Stimulated activated naive CD8-positive, alpha-beta T cell treated with anti-CD3 and anti-CD28 coated beads, Interleukin-15, Interleukin-2, amounts not matched to agents 100 ng/mL and 50 ng/mL, for 24 hours (primary cell): ENCODE data around the gene GDF2.

Experiments used
- H3K27ac Mint-ChIP-seq: one replicate; pipeline ENCODE4 v1.8.0; 2021; ENCODE audit warnings: mild to moderate bottlenecking, mixed read lengths
- H3K27me3 Mint-ChIP-seq: one replicate; pipeline ENCODE4 v1.8.0; 2021; ENCODE audit warnings: mixed read lengths
- H3K36me3 Mint-ChIP-seq: one replicate; pipeline ENCODE4 v1.8.0; 2021; ENCODE audit warnings: low read depth, mixed read lengths
- H3K4me1 Mint-ChIP-seq: one replicate; pipeline ENCODE4 v1.8.0; 2021; ENCODE audit warnings: low read depth, mixed read lengths
- H3K4me3 Mint-ChIP-seq: one replicate; pipeline ENCODE4 v1.8.0; 2021; ENCODE audit warnings: mild to moderate bottlenecking, mixed read lengths
- H3K9me3 Mint-ChIP-seq: one replicate; pipeline ENCODE4 v1.8.0; 2021; ENCODE audit warnings: mixed read lengths

Gene GDF2

DNA sequence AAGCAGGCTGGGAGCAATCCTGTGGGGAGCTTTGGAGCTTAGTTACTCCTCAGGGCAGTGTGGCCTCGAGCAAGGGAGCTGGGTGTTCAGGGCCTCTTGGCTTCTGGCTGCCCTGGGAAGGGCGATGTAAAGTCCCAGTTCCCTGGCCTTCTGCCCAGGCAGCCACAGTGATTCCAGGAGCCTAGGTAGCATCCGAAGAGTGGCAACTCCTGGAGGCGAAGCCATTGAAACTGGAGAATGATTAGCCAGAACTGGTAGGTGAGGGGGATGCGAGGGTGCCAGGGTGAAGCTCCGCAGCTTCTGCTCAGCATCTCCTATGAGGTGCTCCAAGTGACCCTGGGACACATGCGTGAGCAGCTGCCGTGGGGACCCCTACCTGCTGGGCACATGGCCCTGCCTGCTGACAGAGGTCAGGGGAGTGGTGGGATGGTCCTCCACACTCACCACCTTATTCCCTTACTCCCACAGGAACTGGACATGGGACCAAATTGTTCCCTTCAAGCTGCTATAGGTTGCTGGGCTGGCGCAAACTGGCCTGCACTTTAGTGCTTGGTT, 7.8 kb upstream of the GDF2 start:
- Mint-ChIP-seq H3K9me3 (no peaks in the 10 kb centered on the region), H3K27ac (no peak overlapping the region), H3K27me3 (no peaks in the 10 kb centered on the region), H3K4me3 (no peak overlapping the region), H3K4me1 (peaks cover 17% of the 10 kb centered on the region), H3K36me3 (no peaks in the 10 kb centered on the region)

DNA sequence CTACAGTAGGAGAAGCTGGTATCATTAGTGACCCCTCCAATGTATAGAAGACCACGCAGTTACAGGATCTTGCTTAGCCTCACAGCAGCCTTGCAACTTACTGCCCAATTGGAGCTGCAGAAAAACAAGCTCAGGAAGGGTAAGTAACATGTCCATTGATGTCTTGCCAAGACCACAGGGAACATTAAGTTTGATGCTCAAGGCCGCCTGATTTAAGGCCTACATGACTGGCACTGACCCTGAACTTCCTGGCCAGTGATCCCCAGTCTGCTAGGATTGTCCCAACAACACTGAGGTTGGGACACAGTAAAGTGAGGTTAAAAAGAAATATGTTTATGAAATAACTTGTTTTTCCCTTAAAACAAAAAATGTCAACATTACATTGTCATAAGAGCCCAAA, 6.8 kb upstream of the GDF2 start:
- no peaks in the 10 kb centered on the region for H3K36me3 Mint-ChIP-seq
- H3K27me3 Mint-ChIP-seq = no peaks in the 10 kb centered on the region
- H3K9me3 Mint-ChIP-seq = no peaks in the 10 kb centered on the region

GRCh38 chr10:47316131-47316530, 6.1 kb upstream of the GDF2 start:
- Mint-ChIP-seq H3K4me3 (no peak overlapping the region), H3K27ac (no peak overlapping the region), H3K36me3 (no peaks in the 10 kb centered on the region), H3K27me3 (no peaks in the 10 kb centered on the region), H3K4me1 (peaks cover 12% of the 10 kb centered on the region), H3K9me3 (no peaks in the 10 kb centered on the region)

More for the DNA sequence above, 6.8 kb upstream of the GDF2 start:
- Mint-ChIP-seq H3K27ac (no peak overlapping the region), H3K4me1 (peaks cover 17% of the 10 kb centered on the region), H3K4me3 (no peak overlapping the region)

DNA sequence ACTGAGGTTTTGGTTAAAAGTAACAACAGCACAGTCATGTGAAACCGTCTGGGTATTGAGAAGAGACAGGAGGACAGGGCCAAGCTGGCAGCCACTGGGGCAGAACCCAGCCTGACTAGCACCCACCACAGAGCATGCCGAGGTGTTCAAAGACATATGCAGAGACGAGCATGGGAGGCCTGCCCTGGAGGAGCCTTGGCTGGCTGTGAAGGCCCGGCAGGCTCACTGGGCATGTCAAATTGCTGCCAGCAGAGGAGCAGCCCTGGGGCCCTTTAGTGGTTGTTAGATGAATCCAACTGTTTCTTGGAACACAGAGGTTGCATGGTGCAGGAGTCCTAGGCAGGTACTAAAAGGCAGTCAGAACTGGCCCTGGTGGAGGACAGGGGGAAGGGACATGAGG, 5.0 kb upstream of the GDF2 start:
- no peaks in the 10 kb centered on the region for H3K36me3 Mint-ChIP-seq
- H3K9me3 Mint-ChIP-seq = no peaks in the 10 kb centered on the region
- no peak overlapping the region for H3K4me3 Mint-ChIP-seq
- peaks cover under 1% of the 10 kb centered on the region for H3K4me1 Mint-ChIP-seq
- no peak overlapping the region for H3K27ac Mint-ChIP-seq
- H3K27me3 Mint-ChIP-seq = no peaks in the 10 kb centered on the region

DNA sequence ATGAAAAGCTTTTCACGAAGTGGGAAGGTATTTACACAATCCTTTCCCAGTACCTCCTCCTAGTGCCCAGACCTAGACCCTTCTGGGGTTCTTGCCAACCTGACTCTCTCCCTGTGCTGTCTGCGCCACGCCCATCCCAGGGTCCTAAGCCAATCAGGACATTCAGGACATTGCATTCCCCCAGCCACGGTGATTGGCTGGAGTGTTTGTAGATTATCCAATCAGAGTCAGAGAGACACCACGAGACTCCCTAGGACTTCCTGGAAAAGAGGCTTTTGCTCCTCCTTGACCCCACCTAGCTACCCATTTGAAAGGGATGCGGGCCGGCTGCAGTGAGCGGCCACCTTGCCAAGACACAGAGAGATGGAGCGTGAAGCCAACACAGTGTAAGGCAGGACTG, 3.5 kb upstream of the GDF2 start:
- Mint-ChIP-seq H3K4me1 (no peaks in the 10 kb centered on the region), H3K27ac (no peak overlapping the region), H3K4me3 (no peak overlapping the region), H3K27me3 (no peaks in the 10 kb centered on the region), H3K36me3 (no peaks in the 10 kb centered on the region), H3K9me3 (no peaks in the 10 kb centered on the region)

DNA sequence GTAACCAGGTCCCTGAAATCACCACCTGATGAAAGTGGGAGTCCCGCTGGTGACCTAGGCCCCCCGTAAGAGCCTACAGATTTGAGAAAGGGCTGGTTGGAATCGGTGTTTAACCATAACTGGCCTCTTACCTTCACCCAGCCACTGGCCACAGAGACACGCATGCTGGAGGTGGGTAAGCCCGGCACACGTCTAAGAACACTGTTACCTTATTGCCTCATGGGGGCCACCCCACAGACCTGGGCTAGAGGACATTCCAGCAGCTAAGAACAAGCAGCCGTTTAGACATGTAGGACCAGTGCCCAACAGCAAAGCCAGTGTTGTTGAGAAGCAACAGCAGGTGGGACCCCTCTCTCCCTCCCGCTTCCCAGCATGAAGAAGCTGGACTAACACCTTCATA, 2.5 kb upstream of the GDF2 start:
- Mint-ChIP-seq H3K27ac (no peak overlapping the region), H3K36me3 (no peaks in the 10 kb centered on the region), H3K27me3 (peaks cover 2% of the 10 kb centered on the region), H3K9me3 (no peaks in the 10 kb centered on the region), H3K4me1 (no peaks in the 10 kb centered on the region), H3K4me3 (no peak overlapping the region)

DNA sequence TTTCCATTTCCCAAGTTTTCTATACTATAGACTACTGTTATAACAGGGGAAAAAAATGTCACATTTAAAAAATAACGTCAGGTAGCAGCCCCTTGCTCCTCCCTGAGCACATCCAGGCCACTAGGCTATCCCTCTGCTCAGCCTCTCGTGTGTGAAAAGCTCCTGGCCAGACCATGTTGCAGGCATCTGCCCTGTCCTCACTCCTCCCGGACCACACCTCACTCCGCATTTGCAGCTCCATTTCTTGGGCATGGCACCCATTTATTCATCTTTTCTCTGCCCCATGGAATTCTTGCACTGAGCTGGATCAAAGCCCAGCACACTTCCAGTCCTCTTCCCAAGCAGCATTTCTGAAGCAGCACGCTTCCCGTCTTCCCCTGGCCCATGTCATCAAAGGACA, 1.4 kb upstream of the GDF2 start:
- Mint-ChIP-seq H3K27ac (no peak overlapping the region), H3K36me3 (no peaks in the 10 kb centered on the region), H3K9me3 (no peaks in the 10 kb centered on the region), H3K4me1 (no peaks in the 10 kb centered on the region), H3K27me3 (peaks cover 5% of the 10 kb centered on the region), H3K4me3 (no peak overlapping the region)

- Mint-ChIP-seq H3K27ac (no peak overlapping the region), H3K4me1 (no peaks in the 10 kb centered on the region), H3K4me3 (no peak overlapping the region), H3K36me3 (no peaks in the 10 kb centered on the region), H3K27me3 (peaks cover 5% of the 10 kb centered on the region), H3K9me3 (no peaks in the 10 kb centered on the region)
These were observed 596 bp upstream of the GDF2 start for GRCh38 chr10:47321521-47322195.

GRCh38 chr10:47323087-47323486, 833 bp downstream of the GDF2 start:
- no peak overlapping the region for H3K27ac Mint-ChIP-seq
- H3K4me3 Mint-ChIP-seq = no peak overlapping the region
- H3K27me3 Mint-ChIP-seq = peaks cover 5% of the 10 kb centered on the region
- H3K4me1 Mint-ChIP-seq = no peaks in the 10 kb centered on the region
- H3K9me3 Mint-ChIP-seq = no peaks in the 10 kb centered on the region
- H3K36me3 Mint-ChIP-seq = no peaks in the 10 kb centered on the region

DNA sequence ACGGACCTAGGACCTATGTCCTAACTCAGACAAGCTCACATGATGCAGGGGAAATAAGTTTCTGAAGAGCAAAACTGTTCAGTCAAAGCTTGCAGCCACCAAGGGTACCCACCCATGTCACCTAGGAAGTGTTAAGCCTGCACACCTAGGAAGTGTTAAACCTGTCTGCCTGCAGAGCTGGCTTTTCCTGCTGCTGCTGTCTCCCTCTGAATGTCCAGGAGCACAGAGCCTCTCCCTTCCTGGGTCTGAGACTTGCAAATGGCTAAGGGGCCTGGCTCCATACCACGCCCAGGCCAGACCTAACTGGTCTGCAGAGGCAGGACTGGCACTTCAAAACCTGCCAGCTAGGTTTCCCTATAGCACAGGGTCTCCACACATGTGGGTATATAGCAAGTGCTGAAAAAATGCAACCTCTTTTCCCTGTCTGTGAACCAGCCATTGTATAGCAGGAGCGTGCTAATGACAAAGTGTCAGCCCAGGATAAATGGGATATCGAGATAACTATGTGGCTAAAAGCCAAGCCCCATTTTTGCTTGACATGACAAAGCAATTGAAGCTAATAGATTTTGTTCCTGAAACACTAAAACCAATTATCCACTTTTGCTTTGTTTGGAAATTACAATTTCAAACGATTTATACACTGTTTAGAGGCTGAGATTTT, 1.5 kb downstream of the GDF2 start:
- no peak overlapping the region for H3K4me3 Mint-ChIP-seq
- no peaks in the 10 kb centered on the region for H3K9me3 Mint-ChIP-seq
- H3K36me3 Mint-ChIP-seq = no peaks in the 10 kb centered on the region
- no peaks in the 10 kb centered on the region for H3K4me1 Mint-ChIP-seq
- H3K27me3 Mint-ChIP-seq = peaks cover 5% of the 10 kb centered on the region
- no peak overlapping the region for H3K27ac Mint-ChIP-seq

GRCh38 chr10:47325303-47326291, 3.3 kb downstream of the GDF2 start:
- Mint-ChIP-seq H3K36me3 (no peaks in the 10 kb centered on the region), H3K27me3 (peaks cover 5% of the 10 kb centered on the region), H3K4me3 (no peak overlapping the region), H3K4me1 (no peaks in the 10 kb centered on the region), H3K9me3 (no peaks in the 10 kb centered on the region), H3K27ac (no peak overlapping the region)

DNA sequence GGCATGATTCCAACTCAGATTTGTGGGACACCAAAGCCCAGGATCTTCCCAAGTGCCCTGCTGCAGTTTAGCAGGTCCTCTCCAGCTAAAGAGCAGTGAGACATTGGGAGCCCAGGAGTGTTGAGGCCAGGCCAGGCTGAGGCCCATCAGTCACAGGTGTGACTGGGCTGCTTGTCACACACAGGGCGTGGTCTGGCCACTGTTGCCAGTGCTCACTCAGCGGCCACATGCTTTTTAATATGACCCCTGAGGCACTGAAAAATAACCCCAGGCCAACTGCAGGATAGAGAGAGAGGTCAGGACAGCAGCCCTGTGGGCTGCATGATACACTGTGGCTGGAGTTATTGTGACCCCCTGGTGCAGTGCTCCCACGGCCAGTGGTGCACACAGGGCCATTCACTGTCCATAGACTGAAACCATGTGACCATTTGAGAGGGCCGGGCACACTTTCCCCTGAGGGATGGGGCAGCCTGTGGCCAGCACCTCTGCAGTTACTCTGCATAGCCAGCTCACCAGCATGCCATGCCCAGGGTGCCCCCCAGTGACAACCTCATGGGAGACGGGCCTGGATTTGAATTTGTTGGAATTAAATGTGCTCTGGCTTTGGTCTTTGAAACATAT, 4.2 kb downstream of the GDF2 start:
- no peak overlapping the region for H3K27ac Mint-ChIP-seq
- H3K27me3 Mint-ChIP-seq = peaks cover 5% of the 10 kb centered on the region
- H3K9me3 Mint-ChIP-seq = no peaks in the 10 kb centered on the region
- no peaks in the 10 kb centered on the region for H3K36me3 Mint-ChIP-seq
- H3K4me1 Mint-ChIP-seq = no peaks in the 10 kb centered on the region
- no peak overlapping the region for H3K4me3 Mint-ChIP-seq

- Mint-ChIP-seq H3K27me3 (peaks cover 5% of the 10 kb centered on the region), H3K9me3 (no peaks in the 10 kb centered on the region), H3K4me1 (no peaks in the 10 kb centered on the region), H3K36me3 (no peaks in the 10 kb centered on the region), H3K27ac (no peak overlapping the region), H3K4me3 (no peak overlapping the region)
These were observed 4.7 kb downstream of the GDF2 start for GRCh38 chr10:47326927-47327330.

- no peak overlapping the region for H3K4me3 Mint-ChIP-seq
- no peaks in the 10 kb centered on the region for H3K36me3 Mint-ChIP-seq
- H3K4me1 Mint-ChIP-seq = no peaks in the 10 kb centered on the region
- peaks cover 3% of the 10 kb centered on the region for H3K27me3 Mint-ChIP-seq
- no peak overlapping the region for H3K27ac Mint-ChIP-seq
- no peaks in the 10 kb centered on the region for H3K9me3 Mint-ChIP-seq
These were observed 7.6 kb downstream of the GDF2 start for GRCh38 chr10:47329855-47330254.
